Measurements from ENCODE around the gene DNAH12. TPM values are rescaled to one million over a fixed set of nuclear protein-coding genes. Genes with fewer than 3 reads are reported as not detected.

DNAH12 gene
- total and polyA plus RNA-seq, 2 experiments from 2014 or later = not detected

DNA sequence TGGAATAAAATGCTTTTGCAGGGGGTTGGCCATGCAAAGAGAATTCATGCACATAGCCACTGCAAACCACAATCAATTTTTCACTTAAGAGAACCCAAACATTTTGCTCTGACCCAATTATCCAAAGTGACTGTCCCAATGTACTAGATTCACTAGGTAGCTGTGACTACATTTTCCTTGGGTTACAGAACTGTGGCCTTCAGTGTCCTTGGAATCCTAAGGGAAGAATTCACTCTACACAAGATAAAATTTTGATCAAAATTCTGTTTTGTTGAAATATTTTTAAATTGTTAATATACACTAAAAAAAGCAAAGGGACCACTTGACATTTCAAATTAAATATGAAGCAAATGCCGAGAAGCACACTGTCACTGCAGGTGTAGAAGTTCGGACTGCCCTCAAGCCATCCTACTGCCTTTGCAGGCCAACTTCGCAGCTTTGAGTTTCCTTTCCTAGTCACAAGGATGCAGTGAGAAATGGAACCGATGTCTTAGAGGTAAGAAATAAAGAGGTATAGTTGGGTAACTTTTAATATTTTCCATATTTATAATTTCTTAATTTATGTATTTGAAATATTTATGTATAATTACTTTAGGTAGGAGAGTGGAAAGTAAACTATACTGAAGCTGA, 251.1 kb downstream of the DNAH12 start:
- H3K4me1 Mint-ChIP-seq = no peaks in the 10 kb centered on the region
- H3K4me1 ChIP-seq (ENCODE audit: insufficient read depth) = no peaks in the 10 kb centered on the region
- H3K27ac Mint-ChIP-seq = no peak overlapping the region
- ATAC-seq = no peak
- no peaks in the 10 kb centered on the region for H3K27me3 ChIP-seq (ENCODE audit: insufficient read depth)
- no peak overlapping the region for H3K4me3 Mint-ChIP-seq
- no peak overlapping the region for H3K4me3 ChIP-seq
- no peak for TF ChIP-seq EZH2phosphoT487 (IDR thresholded peaks at IDR 0.05; ENCODE audit: unreplicated experiment)
- no peak for TF ChIP-seq ZNF114 (CRISPR knock-in tag; IDR thresholded peaks at IDR 0.05)
- TF ChIP-seq EZH2 (IDR thresholded peaks at IDR 0.05; ENCODE audit: low read depth, unreplicated experiment) = no peak
- TF ChIP-seq, protein P1, sequence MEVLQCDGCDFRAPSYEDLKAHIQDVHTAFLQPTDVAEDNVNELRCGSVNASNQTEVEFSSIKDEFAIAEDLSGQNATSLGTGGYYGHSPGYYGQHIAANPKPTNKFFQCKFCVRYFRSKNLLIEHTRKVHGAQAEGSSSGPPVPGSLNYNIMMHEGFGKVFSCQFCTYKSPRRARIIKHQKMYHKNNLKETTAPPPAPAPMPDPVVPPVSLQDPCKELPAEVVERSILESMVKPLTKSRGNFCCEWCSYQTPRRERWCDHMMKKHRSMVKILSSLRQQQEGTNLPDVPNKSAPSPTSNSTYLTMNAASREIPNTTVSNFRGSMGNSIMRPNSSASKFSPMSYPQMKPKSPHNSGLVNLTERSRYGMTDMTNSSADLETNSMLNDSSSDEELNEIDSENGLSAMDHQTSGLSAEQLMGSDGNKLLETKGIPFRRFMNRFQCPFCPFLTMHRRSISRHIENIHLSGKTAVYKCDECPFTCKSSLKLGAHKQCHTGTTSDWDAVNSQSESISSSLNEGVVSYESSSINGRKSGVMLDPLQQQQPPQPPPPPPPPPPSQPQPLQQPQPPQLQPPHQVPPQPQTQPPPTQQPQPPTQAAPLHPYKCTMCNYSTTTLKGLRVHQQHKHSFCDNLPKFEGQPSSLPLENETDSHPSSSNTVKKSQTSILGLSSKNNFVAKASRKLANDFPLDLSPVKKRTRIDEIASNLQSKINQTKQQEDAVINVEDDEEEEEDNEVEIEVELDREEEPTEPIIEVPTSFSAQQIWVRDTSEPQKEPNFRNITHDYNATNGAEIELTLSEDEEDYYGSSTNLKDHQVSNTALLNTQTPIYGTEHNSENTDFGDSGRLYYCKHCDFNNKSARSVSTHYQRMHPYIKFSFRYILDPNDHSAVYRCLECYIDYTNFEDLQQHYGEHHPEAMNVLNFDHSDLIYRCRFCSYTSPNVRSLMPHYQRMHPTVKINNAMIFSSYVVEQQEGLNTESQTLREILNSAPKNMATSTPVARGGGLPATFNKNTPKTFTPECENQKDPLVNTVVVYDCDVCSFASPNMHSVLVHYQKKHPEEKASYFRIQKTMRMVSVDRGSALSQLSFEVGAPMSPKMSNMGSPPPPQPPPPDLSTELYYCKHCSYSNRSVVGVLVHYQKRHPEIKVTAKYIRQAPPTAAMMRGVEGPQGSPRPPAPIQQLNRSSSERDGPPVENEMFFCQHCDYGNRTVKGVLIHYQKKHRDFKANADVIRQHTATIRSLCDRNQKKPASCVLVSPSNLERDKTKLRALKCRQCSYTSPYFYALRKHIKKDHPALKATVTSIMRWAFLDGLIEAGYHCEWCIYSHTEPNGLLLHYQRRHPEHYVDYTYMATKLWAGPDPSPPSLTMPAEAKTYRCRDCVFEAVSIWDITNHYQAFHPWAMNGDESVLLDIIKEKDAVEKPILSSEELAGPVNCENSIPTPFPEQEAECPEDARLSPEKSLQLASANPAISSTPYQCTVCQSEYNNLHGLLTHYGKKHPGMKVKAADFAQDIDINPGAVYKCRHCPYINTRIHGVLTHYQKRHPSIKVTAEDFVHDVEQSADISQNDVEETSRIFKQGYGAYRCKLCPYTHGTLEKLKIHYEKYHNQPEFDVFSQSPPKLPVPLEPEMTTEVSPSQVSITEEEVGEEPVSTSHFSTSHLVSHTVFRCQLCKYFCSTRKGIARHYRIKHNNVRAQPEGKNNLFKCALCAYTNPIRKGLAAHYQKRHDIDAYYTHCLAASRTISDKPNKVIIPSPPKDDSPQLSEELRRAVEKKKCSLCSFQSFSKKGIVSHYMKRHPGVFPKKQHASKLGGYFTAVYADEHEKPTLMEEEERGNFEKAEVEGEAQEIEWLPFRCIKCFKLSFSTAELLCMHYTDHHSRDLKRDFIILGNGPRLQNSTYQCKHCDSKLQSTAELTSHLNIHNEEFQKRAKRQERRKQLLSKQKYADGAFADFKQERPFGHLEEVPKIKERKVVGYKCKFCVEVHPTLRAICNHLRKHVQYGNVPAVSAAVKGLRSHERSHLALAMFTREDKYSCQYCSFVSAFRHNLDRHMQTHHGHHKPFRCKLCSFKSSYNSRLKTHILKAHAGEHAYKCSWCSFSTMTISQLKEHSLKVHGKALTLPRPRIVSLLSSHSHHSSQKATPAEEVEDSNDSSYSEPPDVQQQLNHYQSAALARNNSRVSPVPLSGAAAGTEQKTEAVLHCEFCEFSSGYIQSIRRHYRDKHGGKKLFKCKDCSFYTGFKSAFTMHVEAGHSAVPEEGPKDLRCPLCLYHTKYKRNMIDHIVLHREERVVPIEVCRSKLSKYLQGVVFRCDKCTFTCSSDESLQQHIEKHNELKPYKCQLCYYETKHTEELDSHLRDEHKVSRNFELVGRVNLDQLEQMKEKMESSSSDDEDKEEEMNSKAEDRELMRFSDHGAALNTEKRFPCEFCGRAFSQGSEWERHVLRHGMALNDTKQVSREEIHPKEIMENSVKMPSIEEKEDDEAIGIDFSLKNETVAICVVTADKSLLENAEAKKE (CRISPR knock-in tag; IDR thresholded peaks at IDR 0.05) = no peak
- no peak for TF ChIP-seq ZNF331 (CRISPR knock-in tag; IDR thresholded peaks at IDR 0.05; ENCODE audit: low read depth)
- TF ChIP-seq JUNB (IDR thresholded peaks at IDR 0.05; ENCODE audit: unreplicated experiment) = no peak
- TF ChIP-seq CREB1 (CRISPR knock-in tag; IDR thresholded peaks at IDR 0.05; ENCODE audit: low read depth) = no peak
- TF ChIP-seq NANOG (IDR thresholded peaks at IDR 0.05; ENCODE audit: borderline replicate concordance) = no peak
- TF ChIP-seq, protein P2, sequence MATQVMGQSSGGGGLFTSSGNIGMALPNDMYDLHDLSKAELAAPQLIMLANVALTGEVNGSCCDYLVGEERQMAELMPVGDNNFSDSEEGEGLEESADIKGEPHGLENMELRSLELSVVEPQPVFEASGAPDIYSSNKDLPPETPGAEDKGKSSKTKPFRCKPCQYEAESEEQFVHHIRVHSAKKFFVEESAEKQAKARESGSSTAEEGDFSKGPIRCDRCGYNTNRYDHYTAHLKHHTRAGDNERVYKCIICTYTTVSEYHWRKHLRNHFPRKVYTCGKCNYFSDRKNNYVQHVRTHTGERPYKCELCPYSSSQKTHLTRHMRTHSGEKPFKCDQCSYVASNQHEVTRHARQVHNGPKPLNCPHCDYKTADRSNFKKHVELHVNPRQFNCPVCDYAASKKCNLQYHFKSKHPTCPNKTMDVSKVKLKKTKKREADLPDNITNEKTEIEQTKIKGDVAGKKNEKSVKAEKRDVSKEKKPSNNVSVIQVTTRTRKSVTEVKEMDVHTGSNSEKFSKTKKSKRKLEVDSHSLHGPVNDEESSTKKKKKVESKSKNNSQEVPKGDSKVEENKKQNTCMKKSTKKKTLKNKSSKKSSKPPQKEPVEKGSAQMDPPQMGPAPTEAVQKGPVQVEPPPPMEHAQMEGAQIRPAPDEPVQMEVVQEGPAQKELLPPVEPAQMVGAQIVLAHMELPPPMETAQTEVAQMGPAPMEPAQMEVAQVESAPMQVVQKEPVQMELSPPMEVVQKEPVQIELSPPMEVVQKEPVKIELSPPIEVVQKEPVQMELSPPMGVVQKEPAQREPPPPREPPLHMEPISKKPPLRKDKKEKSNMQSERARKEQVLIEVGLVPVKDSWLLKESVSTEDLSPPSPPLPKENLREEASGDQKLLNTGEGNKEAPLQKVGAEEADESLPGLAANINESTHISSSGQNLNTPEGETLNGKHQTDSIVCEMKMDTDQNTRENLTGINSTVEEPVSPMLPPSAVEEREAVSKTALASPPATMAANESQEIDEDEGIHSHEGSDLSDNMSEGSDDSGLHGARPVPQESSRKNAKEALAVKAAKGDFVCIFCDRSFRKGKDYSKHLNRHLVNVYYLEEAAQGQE (IDR thresholded peaks at IDR 0.05; ENCODE audit: unreplicated experiment) = no peak
- no peak for TF ChIP-seq STAT1 (IDR thresholded peaks at IDR 0.05; ENCODE audit: unreplicated experiment)
- TF ChIP-seq, protein P3, sequence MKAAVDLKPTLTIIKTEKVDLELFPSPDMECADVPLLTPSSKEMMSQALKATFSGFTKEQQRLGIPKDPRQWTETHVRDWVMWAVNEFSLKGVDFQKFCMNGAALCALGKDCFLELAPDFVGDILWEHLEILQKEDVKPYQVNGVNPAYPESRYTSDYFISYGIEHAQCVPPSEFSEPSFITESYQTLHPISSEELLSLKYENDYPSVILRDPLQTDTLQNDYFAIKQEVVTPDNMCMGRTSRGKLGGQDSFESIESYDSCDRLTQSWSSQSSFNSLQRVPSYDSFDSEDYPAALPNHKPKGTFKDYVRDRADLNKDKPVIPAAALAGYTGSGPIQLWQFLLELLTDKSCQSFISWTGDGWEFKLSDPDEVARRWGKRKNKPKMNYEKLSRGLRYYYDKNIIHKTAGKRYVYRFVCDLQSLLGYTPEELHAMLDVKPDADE (IDR thresholded peaks at IDR 0.05) = no peak
- TF ChIP-seq, protein P4, sequence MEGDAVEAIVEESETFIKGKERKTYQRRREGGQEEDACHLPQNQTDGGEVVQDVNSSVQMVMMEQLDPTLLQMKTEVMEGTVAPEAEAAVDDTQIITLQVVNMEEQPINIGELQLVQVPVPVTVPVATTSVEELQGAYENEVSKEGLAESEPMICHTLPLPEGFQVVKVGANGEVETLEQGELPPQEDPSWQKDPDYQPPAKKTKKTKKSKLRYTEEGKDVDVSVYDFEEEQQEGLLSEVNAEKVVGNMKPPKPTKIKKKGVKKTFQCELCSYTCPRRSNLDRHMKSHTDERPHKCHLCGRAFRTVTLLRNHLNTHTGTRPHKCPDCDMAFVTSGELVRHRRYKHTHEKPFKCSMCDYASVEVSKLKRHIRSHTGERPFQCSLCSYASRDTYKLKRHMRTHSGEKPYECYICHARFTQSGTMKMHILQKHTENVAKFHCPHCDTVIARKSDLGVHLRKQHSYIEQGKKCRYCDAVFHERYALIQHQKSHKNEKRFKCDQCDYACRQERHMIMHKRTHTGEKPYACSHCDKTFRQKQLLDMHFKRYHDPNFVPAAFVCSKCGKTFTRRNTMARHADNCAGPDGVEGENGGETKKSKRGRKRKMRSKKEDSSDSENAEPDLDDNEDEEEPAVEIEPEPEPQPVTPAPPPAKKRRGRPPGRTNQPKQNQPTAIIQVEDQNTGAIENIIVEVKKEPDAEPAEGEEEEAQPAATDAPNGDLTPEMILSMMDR (conservative IDR thresholded peaks at IDR 0.05; ENCODE audit: low read depth in 2 of 2) = no peak
- no peak for TF ChIP-seq POLR2AphosphoS5 (IDR thresholded peaks at IDR 0.05; ENCODE audit: low read depth)
- no peaks in the 10 kb centered on the region for H3K27me3 Mint-ChIP-seq (ENCODE audit: insufficient read depth, low read depth, poor library complexity)
- no peaks in the 10 kb centered on the region for H3K79me2 ChIP-seq (replicated peaks; ENCODE audit: insufficient read depth)
- no peaks in the 10 kb centered on the region for H3K9me2 ChIP-seq (ENCODE audit: insufficient read depth)
- H3K36me3 ChIP-seq (ENCODE audit: insufficient read depth) = no peaks in the 10 kb centered on the region
- DNase-seq (ENCODE audit: low spot score) = no peak
- no peaks in the 10 kb centered on the region for H3K36me3 Mint-ChIP-seq (ENCODE audit: low read depth)
- H2AFZ ChIP-seq = no peak overlapping the region
- no peaks in the 10 kb centered on the region for H4K20me1 ChIP-seq (replicated peaks; ENCODE audit: insufficient read depth)
- H3K4me2 ChIP-seq = no peak overlapping the region
- H3K9me3 Mint-ChIP-seq = no peaks in the 10 kb centered on the region
- H3K27ac ChIP-seq (ENCODE audit: low read depth) = no peak overlapping the region
- H3F3A ChIP-seq (replicated peaks; ENCODE audit: low read depth) = no peaks in the 10 kb centered on the region

All from GM23338 (cell line).